NCI-H1436 (cell line): ENCODE measurements around the gene ZNF428.
A peak's percentile ranks its signal among the peaks of the same experiment; 100 is the strongest.
"Not testable (repeated sequence)": the region's sequence is repeated elsewhere in the genome, so short reads cannot be mapped to it uniquely, and the experiment has no call there.

Experiments used
- DNase-seq: peaks from one replicate; lab custom pipeline; 2025; lab: John Stamatoyannopoulos, UW

ZNF428 gene

DNA sequence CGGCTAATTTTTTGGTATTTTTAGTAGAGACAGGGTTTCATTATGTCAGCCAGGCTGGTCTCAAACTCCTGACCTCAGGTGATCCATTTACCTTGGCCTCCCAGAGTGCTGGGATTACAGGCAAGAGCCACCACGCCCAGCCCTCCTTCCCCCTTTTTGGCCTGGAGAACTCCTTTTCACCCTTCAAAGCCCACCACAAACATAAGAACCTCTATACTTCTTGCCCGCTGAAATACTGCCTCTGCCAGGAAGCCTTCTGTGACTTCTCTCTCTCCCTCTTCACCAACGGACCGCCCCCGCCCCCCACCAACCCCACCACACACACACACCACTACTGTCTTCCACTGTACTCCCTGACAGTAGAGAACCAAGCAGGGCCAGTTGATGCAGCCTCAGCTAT, 2.5 kb downstream of the ZNF428 start:
- no peak for DNase-seq

- no peak for DNase-seq
Measured at GRCh38 chr19:43616306-43616705, 3.1 kb downstream of the ZNF428 start.

- no peak for DNase-seq
Measured at GRCh38 chr19:43612374-43612773, 7.1 kb downstream of the ZNF428 start.

DNA sequence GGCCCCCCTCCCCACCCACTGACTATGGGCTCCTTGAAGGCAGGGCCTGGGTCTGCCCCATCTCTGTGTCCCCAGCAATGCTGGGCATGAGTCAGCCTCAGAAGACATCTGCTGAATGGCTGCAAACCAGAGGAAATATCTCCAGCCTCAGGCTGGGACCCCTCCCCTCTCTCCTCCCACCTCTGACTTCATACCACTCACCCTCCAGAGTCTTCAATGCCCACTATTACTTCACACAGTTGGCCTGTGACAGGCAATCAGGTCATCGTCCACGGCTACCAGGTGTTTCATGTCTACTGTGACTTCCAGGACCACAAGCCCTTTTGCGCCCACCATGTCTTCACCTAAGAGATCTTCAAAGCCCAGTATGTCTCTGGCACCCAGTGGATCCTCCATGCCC, 7.6 kb downstream of the ZNF428 start, which contains the start of gene SRRM5:
Gene SRRM5, plus strand, starts transcription at position 301 of the 400 bp plus-strand sequence. Its CDS starts 34 bp downstream, at position 335.
- no peak for DNase-seq

- no peak for DNase-seq
Measured at GRCh38 chr19:43610493-43610892, 8.9 kb downstream of the ZNF428 start.

GRCh38 chr19:43609872-43610271, 9.6 kb downstream of the ZNF428 start:
- no peak for DNase-seq

DNA sequence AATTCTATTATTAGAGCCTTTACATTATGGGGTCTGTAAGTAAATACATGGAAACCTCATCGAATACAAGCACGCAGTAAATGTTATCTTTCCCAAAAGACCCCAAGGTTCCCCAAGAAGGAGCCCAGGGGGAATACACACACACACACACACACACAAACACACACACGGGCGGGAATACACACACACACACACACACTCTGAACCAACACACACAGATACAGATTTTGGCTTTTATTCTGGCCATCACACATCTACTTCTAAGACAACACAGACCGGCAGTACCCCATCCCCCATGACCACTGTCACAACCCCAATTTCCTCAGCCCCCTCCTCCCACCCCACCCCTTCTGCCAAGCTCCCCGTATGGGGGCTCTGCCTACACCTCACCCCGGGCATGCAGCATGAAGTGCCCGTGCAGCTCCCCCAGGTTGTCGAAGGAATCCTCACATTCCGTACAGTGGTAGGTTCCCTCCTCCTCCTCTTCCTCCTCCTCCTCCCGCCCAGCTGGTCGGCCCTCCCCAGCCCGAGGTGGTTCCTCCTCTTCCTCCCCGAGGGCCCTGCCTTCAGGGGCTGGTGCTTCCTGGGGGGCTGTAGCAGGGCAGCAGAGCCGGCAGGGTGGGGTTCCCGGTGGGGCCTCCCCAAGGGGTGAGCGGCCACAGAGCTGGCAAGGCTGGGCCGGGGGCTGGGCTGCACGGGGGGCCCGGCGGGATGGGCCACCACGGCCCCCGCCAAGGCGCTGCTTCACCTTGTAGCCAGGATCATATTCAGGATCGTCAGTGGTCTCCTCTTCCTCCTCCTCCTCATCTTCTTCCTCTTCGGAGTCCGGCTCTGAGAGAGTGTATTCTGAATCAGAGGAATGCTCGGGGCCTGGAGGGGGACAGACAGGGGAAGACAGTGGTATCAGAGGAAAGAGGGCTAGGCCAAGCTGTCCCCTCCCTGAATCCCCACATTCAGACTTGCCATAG, 11.9 kb downstream of the ZNF428 start:
- no peak for DNase-seq

DNA sequence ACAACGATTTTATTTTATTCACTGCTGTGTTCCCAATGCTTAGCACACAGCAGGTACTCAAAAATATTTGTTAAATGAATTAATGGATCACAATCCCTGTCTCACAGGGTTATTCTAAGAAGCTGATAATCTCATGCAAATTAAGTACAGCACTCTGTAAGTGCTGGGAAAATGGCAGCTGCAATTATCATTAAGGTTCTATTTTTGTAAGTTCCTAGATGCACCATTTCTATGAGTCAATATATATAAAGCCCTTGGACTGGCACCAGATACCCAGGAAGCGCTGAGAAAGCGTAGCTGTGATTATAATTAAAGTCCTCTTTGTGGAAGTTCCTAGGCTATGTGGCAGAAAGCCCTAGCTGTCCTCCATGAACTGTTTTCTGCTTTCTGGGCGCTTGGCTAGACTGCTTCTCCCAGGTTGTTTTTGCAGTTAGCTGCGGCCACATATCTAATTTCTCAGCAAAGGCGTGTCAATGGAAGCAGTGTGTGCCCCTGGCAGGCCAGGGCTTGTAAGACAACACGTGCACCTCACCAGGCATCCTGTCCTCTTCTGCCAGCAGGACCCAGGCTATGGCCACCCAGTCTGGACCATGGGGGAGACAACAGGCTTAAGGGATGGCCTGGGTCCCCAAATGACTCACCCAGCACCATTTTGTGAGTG, 12.7 kb downstream of the ZNF428 start:
- peak; percentile 49 for DNase-seq

DNA sequence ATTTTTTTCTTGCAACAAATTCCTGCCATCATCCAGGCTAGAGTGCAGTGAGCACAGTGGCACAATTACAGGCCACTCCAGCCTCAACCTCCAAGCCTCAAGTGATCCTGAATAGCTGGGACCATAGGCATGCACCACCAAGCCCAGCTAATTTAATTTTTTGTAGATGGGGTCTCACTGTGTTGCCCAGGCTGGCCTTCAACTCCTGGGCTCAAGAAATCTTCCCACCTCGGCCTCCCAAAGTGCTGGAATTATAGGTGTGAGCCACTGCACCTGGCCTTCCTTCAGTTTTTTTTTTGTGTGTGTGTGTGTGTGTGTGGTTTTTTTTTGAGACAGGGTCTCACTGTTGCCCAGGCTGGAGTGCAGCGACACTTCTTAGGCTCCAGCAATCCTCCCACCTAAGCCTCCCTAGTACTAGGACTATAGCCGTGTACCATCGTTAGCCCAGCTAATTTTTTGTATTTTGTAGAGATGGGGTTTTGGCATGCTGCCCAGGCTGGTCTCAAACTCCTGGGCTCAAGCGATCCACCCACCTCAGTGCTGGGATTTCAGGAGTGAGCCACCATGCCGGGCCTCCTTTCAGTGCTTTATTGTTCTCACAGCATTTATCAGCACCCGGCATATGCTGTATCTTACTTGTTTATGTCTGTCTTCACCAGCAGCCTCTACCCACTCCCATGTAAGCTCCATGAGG, 13.4 kb downstream of the ZNF428 start:
- peak; percentile 43 for DNase-seq

DNA sequence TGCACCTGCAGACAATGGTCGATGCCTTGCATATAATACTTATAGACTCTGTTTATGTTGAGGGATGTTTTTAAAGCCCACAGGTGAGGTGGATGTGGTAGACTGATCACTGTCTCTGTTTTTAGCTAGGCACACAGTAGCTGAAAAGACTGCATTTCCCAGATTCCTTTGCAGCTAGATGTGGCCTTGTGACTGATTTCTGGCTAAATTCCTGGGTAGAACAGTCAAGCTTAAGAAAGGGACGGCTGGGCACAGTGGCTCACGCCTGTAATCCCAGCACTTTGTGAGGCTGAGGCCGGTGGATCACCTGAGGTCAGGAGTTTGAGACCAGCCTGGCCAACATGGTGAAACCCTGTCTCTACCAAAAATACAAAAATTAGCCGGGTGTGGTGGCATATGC, 19.1 kb downstream of the ZNF428 start:
- not testable (repeated sequence) for DNase-seq

DNA sequence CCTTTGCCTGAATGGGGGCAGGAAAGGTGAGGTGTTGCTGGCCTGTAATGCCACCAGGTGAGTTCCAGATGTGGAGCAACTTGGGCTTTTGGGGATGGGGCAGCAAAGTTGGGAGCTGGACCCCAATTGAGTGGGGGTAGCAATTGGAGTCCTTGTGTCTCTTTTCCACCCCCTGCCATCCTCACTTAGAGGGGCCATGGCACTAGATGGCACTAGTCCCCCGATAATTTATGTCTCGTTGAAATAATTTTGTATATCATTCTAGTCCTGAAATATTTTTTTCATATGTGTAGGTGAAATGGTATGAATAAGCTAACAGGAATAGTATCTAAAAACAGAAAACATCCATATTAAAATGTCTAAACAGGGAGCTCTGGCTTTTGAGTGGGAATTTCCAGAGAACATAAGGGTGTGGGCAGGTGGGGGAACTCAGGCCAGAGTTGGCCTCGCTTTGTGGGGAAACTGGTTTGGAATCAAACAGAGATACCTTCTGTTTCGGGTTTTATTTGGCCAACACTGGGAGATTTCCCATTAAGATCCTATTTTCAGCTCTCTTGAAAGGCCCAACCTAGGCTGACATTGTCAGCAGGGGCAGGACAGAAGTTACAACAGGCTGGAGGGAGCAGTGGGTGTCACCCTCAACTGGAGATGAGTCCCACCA, 19.7 kb downstream of the ZNF428 start:
- DNase-seq, result no peak

- no peak for DNase-seq
Measured at GRCh38 chr19:43598445-43599240, 20.8 kb downstream of the ZNF428 start.

- DNase-seq, result no peak
Measured at GRCh38 chr19:43597876-43598275, 21.6 kb downstream of the ZNF428 start.

GRCh38 chr19:43596842-43597461, 22.5 kb downstream of the ZNF428 start:
- no peak for DNase-seq

DNA sequence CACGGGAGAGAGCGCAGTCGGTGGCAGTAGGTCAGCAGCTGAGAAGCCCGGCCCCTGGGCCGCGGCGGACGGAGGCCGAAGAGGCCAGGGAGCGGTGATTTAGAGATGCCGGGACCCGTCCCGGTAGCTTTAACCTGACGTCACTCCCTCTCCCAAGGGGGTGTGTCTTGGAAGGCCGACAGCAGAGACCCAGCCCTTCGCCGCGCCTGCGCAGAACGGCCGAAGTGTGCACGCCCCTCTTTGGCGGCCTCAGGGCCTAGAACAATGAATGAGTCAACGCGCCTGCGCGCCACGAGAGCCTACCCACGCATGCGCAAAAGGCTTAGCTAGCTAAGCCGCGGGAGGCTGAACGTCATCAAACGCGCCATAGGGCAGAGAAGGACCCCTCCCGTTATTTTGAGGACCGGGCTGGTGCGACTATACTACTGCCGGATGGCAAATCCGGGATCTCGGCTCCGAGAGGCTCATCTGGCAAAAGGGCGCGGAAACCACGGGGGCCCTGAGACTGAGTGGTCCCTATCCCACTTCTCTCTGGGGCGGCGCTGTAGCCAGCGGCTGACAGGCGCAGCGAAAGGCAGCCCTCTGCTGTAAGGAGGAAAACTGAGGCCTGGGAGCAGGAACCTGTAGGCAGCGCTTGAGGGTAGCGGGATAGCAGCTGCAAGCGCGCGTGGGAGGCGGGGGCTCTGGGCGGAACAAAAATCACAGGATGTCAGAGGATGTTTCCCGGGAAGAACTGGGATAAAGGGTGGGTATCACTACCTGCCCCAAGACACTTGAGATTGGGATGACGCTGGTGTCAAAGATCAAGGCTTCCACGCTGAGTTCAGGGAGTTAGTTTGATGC, 23.2 kb downstream of the ZNF428 start, which contains the start of the genes IRGQ and ZNF576:
Gene IRGQ, minus strand, starts transcription at position 136 of the 843 bp plus-strand sequence. CDS start 796 bp downstream, outside the sequence.
Gene ZNF576, plus strand, starts transcription at position 597 of the 843 bp plus-strand sequence. CDS start 514 bp downstream, outside the sequence.
- DNase-seq, result peak; percentile 99

DNA sequence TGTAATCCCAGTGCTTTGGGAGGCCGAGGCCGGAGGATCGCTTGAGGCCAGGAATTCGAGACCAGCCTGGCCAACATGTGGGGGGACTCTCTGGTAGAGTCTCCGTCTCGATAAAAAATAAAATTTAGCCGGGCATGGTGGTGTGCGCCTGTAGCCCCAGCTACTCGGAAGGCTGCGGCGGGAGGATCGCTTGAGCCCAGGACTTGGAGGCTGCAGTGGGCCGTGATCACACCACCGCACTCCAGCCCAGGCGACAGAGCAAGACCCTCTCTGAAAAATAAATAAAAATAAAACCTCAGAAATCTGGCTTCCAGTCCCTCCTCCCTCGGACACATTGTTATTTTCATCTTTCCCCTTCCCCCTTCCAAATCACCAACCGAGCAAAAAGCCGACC, 23.8 kb downstream of the ZNF428 start:
- no peak for DNase-seq

- DNase-seq, result peak; percentile 67
Measured at GRCh38 chr19:43594710-43595604, 24.5 kb downstream of the ZNF428 start.

DNA sequence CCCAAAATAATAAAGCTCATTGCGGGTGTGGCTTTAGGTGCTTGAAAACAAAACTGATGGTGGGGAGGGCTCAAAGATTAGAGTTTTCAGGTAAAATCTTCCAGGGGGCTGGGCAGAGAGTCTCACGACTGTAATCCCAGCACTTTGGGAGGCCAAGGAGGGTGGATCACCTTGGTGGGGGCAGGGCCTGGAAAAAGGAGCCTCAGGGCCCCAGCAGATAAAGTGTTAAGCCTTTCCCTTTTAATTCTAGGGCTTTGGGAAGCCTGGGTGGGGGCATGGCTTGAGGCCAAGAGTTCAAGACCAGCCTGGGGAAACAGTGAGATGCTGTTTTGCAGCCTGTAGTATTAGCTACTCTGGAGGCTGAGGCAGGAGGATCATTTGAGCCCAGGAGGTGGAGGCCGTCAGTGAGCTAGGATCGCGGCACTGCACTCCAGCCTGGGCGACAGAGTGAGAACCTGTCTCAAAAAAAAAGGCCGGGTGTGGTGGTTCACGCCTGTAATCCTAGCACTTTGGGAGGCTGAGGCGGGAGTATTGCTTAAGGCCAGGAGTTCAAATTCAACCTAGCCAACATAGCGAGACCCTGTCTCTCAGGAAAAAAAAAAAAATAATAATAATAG, 25.2 kb downstream of the ZNF428 start:
- no peak for DNase-seq
